Measurements from ENCODE around the gene FAM20A.

Gene FAM20A

DNA sequence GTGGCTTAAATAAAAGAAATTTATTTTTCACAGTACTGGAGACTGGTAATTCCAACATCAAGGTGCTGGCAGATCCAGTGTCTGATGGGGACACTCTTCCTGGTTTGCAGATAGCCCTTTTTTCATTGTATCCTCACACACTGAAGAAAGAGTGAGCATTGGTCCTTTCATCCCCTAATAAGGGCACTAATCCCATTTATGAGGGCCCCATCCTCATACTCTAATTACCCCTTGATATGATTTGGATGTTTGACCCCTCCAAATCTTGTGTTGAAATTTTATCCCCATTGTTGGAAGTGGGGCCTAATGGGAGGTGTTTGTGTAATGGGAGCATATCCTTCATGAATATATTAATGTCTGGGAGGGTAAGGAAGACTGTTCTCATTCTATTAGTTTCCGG is 9.4 kb upstream of the FAM20A start:
- no peak for DNase-seq (ENCODE audit: low read depth)

DNA sequence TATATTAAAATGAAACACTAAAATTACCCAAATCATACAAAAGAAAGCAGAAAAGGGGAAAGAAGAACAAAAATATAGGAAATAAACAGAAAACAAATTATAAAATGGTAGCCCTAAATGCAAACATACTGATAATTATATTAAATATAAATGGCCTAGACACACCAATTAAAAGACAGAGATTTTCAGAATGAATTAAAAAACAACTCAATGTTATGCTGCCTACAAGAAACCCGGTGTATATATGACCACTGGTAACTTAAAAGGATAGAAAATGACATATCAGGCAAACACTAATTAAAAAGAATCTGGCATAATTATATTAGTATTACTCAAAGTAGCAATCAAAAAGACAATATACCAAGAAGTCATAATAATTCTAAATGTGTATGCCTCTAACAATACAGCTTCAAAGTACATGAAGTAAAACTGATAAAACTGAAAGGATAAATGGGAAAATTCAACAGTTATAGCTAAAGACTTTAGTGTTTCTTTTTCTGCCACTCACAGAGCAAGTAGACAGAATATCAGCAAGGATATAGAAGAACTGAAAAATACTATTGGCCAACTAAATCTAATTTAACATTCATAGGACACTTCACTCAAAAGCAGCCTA is 7.5 kb upstream of the FAM20A start:
- DNase-seq (ENCODE audit: low read depth), result no peak

DNA sequence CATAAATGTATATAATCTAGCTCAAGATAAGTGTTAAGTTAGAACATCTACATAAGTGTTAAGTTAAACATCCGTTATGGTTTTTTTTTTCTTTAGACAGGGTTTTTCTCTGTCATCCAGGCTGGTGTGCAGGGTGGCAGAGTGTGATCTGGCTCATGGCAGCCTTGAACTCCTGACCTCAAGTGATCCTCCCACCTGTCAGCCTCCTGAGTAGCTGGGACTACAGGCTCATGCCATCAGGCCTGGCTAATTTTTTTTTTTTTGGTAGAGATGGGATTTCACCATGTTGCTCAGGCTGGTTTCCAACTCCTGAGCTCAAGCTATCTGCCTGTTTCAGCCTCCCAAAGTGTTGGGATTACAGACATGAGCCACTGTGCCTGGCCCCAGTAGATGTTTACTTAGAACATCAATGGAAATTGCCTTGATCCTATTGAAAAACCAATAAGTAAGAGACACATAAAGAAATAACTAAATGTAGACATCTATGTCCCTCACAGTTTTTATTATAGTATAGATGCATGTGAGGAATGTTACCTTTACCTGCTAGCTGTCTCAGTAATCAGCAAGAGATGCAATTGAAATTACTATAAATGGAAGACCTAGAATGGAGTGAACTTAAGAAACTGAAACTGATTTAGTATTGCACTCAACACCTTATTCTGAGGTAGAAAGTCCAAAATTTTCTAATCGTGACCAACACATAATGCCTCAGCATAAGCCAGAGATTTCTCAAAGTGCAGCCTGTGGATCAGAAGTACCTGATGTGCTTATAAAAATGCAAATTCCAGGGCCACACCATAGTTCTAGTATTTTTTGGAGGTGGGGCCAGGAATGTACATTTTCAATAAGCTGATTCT is 5.5 kb upstream of the FAM20A start:
- no peak for DNase-seq (ENCODE audit: low read depth)

DNA sequence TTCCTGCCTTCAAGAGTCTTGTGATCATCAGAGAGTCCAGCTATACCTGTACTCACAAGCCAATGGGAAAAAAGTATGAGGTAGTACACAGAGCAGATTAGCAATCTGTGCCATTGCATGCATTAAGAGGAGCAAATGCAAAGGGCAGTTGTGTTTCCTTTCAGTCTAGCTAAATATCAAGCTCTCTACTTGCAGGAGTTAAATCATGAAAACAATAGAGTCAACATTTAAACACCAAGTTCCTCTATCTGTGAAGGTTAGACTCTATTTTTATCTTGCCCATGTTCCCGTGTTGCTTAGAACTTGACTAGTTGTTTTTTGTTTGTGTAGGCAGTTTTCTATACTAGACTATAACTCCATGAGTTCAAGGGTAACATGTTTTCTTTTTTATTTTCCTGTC is 4.7 kb upstream of the FAM20A start:
- no peak for DNase-seq (ENCODE audit: low read depth)

DNA sequence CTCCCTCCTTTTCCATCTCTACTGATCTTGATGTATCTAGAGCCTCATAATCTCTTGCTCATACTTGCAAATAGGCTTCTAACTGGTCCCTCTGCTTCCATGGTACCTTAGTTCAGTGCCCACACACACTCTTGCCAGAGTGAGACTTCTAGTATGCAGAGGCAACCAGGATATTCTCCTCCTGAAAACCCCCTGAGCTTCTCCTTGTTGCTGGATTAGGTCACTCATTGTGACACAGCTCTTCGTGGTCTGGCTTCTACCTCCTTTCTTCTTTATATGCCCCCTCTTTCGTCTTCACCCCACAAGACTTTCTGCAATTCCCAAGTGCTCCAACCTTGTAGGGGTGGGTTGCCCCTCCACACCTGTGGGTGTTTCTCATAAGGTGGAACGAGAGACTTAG is 2.5 kb upstream of the FAM20A start:
- DNase-seq (ENCODE audit: low read depth), result no peak

DNA sequence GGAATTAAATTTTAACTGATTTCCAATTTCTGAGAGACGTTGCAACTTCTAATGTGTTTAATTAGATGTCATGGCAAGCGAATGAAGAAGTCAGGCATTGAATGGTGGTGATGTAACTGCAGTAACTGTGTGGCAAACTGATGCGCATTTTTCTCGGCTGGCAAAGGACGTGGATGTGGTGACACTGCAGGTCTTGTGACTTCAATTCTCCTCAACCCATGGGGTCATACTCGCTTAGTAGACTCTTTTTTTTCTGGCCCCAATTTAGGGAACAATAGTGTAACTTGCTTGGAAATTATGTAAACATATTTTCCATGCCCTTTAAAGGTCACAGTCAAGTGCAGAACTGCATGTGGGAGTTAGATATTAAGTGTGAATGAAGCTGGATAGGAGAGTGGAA is 1.9 kb upstream of the FAM20A start:
- no peak for DNase-seq (ENCODE audit: low read depth)

DNA sequence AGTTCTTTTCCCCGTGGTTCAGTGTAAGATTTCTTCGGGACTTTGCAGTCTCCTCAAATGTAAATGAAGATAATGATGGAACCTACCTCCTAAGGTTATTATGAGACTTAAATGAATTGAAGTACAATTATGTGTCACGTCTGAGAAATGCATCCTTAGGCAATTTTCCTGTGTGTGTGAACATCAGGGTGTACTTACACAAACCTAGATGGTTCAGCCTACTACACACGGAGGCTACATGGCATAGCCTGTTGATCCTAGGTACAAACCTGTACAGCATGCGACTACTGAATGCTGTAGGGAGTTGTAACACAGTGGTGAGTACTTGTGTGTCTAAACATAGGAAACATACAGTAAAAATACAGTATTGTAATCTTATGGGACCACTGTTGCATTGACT is 1.1 kb upstream of the FAM20A start:
- DNase-seq (ENCODE audit: low read depth), result no peak

DNA sequence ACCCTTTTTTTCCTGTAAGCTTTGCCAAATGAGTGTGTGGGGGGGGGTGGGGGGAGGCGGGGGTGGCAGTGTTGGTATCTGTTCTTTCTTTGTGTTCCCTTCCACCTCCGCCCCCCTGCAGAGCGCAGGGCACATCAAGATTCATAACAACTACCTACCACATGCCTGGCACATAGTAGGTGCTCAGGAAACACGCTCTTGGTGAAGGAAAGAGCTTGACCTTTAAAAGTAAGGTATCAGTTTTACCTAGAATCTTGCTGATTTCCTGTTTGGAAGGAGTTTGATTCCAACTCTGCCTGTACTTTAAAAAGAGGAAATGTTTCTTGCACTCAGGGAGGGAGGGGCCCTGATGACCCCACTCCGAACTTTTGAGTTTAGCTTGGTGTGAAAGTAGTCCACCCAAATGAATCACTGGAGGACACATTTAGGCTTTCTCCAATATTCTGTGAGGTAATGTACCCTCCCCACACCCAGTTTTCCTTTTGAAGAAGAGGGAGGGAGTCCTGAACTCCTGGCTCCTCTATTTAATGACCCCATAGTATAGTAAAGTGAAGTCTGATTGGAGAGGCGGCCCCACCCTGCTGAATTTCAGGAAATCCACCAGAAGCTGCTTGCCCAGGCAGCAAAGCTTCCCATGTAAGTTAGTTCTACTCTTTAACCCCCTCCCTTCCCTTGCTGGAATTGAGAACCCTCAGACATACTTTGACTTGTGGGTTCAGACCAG is 560 bp upstream of the FAM20A start:
- no peak for DNase-seq (ENCODE audit: low read depth)

DNA sequence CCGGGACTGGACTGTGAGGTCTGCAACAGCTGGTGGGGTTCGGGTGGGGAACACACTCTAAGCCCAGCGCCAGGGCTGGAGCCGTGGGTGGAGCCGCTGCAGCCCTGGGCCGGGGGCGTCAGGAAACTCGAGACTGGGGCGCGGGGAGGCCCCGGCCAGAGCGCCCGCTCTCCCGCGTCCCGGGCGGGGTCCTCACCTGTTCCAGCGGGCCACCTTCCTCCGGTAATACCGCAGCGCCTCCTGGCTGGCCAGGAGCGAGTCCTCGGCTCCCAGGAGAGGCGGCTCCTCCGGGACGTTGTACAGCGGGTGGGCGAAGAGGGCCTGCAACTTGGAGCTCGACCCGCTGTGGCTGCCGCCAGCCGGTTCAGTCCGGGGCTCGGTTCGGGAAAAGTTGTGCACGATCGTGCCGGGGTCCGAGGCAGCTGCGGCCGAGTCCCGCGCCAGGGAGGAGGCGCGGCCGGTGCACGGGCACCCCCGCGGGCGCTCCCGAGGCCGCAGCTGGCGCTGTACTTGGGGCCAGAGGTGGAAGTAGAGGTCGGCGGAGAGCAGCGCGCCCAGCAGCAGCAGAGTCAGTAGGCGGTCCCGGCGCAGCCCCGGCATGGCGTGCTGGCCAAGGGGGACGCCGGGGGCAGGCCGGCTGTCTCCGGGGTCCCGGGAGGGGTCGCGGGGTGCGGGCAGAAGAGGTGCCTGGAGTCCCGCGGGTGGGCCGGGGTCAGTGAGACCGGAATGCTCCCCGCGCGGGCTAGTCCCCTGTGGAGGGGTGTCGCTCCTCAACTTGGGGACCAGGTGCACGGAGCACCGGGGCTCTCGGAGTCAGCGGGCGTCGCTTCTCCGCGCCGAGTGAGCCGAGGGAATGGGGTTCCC is 868 bp downstream of the FAM20A start:
- DNase-seq (ENCODE audit: low read depth), result no peak

DNA sequence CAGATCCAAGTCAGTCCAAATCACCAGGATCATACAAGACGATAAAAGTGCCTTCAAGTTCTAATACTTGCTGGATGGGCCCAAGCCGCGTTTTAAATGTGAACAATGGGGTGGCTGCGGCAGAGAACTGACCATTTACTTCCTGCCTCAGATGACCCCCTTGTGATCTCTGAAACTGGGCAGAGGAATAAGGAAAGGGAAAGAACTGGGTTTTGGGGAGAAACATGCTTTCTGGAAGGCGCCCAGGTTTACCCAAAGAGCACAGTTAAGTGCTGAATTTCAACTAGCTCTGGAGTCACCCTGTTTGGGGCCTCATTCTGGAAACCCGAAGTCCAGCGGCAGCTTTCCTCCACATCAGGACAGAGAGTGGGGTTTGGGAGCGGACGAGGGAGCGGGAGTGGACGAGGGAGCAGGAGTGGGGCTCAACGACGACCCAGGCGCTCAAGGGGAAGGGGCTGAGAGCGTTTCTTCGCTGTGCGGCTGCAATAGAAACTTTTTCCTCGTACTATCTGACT is 1.6 kb downstream of the FAM20A start:
- no peak for DNase-seq (ENCODE audit: low read depth)

DNA sequence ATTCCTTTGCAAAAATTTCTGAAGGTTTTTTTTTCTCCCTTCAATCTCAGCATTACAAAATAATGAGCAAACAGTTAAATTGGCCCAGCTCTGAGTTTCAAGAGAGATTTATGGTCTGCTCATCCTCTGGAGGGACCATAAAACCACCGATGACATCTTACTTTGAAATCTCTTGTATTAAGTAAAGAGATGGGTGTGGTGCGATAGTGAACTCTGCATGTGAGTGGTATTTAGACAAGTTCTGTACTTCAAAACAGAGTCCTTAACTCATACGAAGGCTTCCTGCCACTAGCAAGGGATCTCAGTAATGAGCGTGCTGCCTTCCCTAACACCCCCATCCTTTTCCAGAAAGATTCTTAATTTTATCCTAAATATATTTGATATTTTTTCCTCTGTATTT is 2.1 kb downstream of the FAM20A start:
- DNase-seq (ENCODE audit: low read depth), result no peak

DNA sequence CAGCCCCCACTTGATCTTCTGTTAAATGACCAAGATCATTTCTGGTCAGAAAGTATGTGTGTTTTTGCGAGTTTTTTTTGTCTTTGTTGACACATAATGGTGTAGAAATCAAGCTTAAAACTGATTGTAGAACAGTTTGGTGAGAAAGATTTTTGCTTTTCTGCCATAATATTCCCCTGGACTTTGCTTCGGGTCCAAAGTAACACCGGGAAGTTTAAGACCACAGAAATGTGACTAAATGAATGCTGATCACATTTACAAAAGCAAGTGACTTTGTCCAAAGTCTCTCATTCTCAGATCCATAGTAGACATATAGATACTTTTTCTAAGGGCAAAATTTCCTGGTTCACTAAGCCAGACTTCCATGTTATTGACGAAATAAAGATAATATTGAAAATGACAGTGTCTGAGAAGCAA is 2.6 kb downstream of the FAM20A start:
- no peak for DNase-seq (ENCODE audit: low read depth)

DNA sequence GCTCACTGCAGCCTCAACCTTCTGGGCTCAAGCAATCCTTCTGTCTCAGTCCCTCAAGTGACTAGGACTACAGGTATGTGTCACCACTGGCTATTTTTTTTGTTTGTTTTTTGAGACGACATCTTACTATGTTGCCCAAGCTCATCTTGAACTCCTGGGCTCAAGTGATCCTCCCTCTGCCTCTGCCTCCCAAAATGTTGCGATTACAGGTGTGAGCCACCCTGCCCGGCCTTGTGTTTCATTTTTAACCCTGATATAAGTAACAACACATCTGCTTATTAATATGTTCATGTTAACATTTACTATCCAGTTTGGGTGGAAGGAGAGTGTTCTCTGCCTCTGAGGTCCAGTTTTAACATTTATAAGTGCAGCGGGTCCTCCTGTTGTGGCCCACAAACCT is 3.1 kb downstream of the FAM20A start:
- no peak for DNase-seq (ENCODE audit: low read depth)

DNA sequence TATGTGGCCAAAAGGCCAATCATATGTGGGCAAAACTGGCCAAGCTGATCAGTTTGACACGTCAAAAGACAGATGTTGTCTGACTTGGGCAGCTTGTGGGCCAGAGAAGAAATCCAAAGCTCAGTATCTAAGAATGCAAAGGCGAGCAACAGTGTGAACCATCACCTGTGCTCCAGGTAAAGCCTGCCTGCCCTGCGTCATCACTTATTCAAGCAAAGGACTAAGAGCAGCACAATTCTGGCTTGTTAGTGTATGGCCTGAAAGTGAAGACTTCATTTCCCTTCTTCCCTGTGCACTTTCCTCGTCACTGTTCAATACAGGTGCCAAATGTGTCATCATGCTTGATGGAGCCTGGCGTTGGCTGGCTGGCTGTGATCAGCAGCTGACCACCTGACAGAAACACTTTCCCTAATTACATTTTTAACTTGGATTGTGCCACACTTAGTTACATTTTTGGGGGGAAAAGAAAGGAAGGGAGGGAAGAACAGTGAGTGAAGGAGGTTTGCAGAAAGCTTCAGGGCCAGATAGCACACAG is 4.7 kb downstream of the FAM20A start:
- no peak for DNase-seq (ENCODE audit: low read depth)

DNA sequence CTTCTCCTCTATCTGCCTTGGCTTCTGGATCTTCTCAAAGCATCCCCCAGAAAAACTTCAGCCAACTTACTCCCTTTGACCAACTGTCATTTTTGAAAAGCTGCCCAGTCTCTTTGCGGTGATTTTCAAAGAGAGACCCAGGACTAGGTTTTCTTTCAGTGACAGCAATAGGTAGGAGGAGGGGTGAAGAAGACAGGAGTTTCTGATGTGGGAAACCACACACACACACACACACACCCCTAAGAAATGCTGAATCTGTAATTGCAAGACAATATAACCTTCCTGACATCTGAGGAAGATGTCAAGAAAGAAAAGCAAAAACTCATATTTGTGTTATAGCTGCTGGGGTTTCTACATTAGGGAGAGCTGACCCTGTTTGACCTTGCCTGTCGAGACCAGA is 5.2 kb downstream of the FAM20A start:
- DNase-seq (ENCODE audit: low read depth), result no peak

DNA sequence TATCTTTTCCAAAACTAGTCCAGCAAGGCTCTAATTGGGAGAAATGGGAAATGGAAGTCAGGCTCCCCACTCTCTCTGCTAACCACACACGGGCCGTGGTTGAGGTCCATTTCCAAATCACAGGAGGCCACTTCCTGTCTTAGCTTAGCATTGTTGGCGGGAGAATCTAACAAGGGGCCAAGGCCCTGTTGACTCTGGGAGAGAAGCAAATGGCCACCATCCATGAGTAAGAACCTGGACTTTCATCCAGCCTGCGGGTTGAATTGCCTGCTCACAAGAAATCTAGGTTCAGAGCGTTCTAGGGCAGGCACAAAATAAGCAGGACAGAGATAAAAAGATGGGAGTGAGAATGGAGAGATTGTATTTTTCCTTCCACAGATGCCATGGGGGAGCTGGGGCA is 5.7 kb downstream of the FAM20A start:
- no peak for DNase-seq (ENCODE audit: low read depth)

DNA sequence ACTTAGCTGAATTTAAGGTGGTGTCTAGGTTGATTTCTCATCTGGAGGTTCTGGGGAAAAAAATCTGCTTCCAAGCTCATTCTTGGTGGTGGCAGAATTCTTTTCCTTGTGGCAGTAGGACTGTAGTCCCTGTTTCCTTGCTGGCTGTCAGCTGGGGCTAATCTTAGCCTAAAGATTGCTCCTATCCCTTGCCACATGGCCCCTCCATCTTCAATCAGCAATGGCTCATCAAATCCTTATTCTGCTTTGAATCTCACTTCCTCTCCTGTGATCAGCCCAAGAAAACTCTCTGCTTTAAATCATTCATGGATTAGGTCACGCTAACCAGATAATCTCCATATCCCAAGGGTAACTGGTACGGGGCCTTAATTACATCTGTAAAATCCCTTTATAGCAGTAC is 6.6 kb downstream of the FAM20A start:
- no peak for DNase-seq (ENCODE audit: low read depth)

DNA sequence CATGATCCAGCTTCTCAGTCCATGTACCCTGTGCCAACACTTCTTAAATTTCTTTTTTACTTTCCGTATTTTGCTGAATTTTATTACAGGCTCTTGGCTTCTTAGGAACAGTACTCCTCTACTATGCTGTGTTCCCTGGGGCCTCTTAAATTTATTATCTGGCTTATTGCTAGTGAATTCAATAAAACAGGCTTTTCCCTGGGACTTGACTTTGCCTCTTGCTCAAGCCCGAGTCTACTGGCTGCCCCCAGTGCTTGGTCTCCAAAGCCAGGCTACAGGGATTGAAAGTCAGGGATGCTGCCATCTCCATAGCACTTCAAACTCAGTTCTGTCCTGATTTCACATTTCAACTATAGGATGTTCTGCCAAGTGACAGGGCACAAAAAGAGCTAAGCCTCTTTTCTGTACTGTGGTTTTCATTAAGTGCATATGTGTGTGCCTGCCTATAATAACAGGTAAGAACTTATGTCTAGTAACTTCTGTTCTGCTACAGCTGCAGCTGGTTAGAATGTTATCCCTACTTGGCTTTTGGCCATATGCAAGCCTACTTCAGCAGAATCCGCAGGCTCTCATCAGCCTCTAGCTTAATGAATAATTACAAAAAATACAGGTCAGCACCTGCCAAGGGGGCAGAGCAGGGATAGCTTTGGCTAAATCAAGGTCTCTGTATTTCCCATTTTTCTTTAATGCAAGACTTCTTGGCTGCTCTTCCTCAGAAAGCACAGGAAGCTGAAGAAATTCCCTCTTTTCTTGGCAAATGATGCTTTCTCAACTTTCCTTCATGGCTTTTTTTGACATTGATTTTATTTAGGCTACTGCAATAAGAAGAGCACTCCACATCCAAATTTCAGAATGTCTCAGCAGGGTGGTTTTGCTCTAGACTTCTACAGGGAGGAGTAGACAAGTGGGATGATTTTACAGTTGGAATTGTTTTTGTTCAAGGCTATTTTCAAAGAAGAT is 8.2 kb downstream of the FAM20A start:
- DNase-seq (ENCODE audit: low read depth), result peak; percentile 51

DNA sequence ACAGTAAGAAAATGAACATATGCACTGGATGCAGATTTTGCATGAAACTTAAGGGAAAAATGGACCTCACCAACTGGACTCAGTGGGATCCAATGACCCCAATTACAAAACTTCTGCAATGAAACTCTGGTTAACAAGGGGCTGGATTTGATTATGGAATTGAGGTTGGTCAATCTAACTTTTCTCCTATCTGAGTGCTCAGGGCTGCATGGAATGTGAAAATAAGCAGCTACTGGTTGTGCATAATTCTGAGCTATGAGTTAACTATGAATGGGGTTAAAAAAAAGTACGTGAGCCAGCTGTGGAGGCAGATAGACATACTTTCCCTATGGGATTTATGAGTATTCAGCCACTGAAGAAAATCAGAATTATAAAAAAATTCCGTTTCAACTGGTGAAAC is 9.2 kb downstream of the FAM20A start:
- DNase-seq (ENCODE audit: low read depth), result no peak

DNA sequence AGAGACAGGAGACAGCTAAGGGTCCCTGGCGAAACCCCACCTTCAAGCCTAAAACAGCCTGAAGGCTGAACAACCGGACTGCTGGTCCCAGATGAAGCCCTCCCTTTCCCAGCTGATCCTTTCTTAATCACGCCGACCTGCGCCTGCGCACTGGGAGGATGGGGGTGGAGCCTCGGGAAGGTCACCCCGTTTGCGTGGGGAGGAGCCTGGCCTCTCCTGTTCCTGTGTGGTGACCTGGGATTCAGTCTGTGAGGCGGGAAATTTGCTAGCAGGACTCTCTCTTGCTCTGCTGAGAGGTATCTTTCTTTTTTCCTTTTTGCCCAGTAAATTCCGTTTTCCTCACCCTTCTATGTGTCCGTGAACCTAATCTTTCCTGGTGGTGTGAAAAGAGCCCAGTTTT is 9.6 kb downstream of the FAM20A start:
- no peak for DNase-seq (ENCODE audit: low read depth)

DNA sequence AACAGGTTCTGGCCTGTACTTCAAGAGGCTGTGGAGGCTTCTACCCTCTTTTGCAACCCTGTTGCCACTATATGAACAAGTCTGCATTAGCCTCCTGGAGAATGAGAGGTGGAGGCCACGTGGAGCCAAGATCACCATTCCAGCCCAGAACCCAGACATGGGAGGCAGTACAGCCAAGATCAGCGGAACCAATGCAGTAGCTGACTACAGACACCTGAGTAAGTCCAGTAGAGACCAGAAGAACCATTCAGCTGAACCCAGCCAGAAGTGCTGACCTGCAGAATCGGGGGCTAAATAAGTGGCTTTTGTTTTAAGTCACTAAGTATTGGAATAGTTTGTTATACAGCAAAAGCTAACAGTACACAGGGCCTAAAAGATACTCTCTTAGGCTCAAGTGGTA is 12.1 kb downstream of the FAM20A start:
- no peak for DNase-seq (ENCODE audit: low read depth)

Measured in fibroblast of the conjunctiva (primary cell).